HCT116 (cell line): Measurements from ENCODE around the gene WNT16. TPM values are rescaled to one million over a fixed set of nuclear protein-coding genes. Genes with fewer than 3 reads are reported as not detected.

Experiments
- ATAC-seq: fragments of 200-7000 bp; cut with Tn5 transposase; 2 replicates; pipeline ENCODE4 v1.9.1; 2020; ENCODE audit warnings: mild to moderate bottlenecking, moderate library complexity
- BruUV-seq: library from RNA; stranded (reverse); fragments of 400-500 nt; replicated peaks from 2 replicates; lab custom pipeline; 2021; lab: Mats Ljungman, UMichigan
- CTCF ChIA-PET: fragments of 300-600 bp; sonication (Branson Sonifier 250); formaldehyde crosslinking; loops from one replicate; lab custom pipeline; 2021; ENCODE audit warnings: antibody characterized with exemption; lab: Charles Lee
- POLR2A ChIA-PET: fragments of 300-600, 350-600 bp; sonication (Branson Sonifier 250); formaldehyde crosslinking; loops from one replicate; lab custom pipeline; 2021; ENCODE audit warnings: antibody characterized with exemption; lab: Charles Lee
- RAD21 ChIA-PET, 2 experiments: fragments of 300-600 bp; sonication (Branson Sonifier 250); formaldehyde crosslinking; loops; one replicate each; lab custom pipeline; 2023; ENCODE audit warnings: low total read pairs in 2 of 2; ENCODE audit not compliant: uncharacterized antibody in 2 of 2, unreplicated experiment in 2 of 2, low non-redundant PET in 1 of 2; lab: Charles Lee
- DNase-seq: peaks from one replicate; pipeline ENCODE4 v3.0.0-alpha.2; 2010; ENCODE audit warnings: low read depth, low spot score
- H2AFZ ChIP-seq: fragments of 200-600 bp; shearing (Covaris generic), sonication (generic); 2 replicates; pipeline ENCODE4 v1.6.1; 2017; ENCODE audit warnings: low read depth, mixed run types, mixed read lengths, antibody characterized with exemption, low read length; ENCODE audit not compliant: poor library complexity, severe bottlenecking
- H3K27ac ChIP-seq: 2 replicates; pipeline ENCODE4 v1.5.1; 2012; ENCODE audit warnings: low read depth, low read length
- H3K27me3 ChIP-seq: fragments of 200-600 bp; sonication (generic); 2 replicates; pipeline ENCODE4 v1.6.1; 2016; ENCODE audit warnings: mixed run types, low read length, mixed read lengths; ENCODE audit not compliant: insufficient read depth
- H3K36me3 ChIP-seq, 2 experiments: fragments of 200-500 bp in 1 of 2; fragments of 200-600 bp in 1 of 2; sonication (Bioruptor generic) in 1 of 2; sonication (generic) in 1 of 2; 2 replicates each; pipeline versions ENCODE4 v1.5.1 to v1.6.1; 2014 to 2016; ENCODE audit warnings: low read length in 2 of 2, inconsistent platforms in 1 of 2, mixed read lengths in 1 of 2, mixed run types in 1 of 2; ENCODE audit not compliant: insufficient read depth in 2 of 2, control insufficient read depth in 1 of 2
- H3K4me1 ChIP-seq, 2 experiments: fragments of 200-600 bp in 1 of 2; sonication (generic) in 1 of 2; 2 replicates each; pipeline versions ENCODE4 v1.5.1 to v1.6.1; 2012 to 2017; ENCODE audit warnings: low read length in 2 of 2, inconsistent platforms in 1 of 2, mild to moderate bottlenecking in 1 of 2, mixed read lengths in 1 of 2, mixed run types in 1 of 2, moderate library complexity in 1 of 2; ENCODE audit not compliant: insufficient read depth in 2 of 2, control insufficient read depth in 1 of 2
- H3K4me2 ChIP-seq: fragments of 200-600 bp; sonication (generic); 2 replicates; pipeline ENCODE4 v1.6.1; 2017; ENCODE audit warnings: mixed run types, low read length, mixed read lengths
- H3K4me3 ChIP-seq, 2 experiments: fragments of 200-600 bp in 1 of 2; sonication (generic) in 1 of 2; replicated peaks in 1 of 2; 2 replicates each; pipeline ENCODE4 v1.5.1; 2011 to 2016; ENCODE audit warnings: low read length in 2 of 2, control low read depth in 1 of 2, low read depth in 1 of 2, mild to moderate bottlenecking in 1 of 2, mixed read lengths in 1 of 2, mixed run types in 1 of 2
- H3K79me2 ChIP-seq: fragments of 200-600 bp; sonication (generic); 2 replicates; pipeline ENCODE4 v1.6.1; 2017; ENCODE audit warnings: mild to moderate bottlenecking, mixed run types, low read length, moderate library complexity, mixed read lengths; ENCODE audit not compliant: insufficient read depth
- H3K9ac ChIP-seq: fragments of 200-600 bp; sonication (generic); 2 replicates; pipeline ENCODE4 v1.6.1; 2016; ENCODE audit warnings: low read length, mixed read lengths
- H3K9me2 ChIP-seq: fragments of 200-600 bp; sonication (generic), shearing (Covaris generic); 2 replicates; pipeline ENCODE4 v1.6.1; 2017; ENCODE audit warnings: mixed run types, mild to moderate bottlenecking, moderate library complexity; ENCODE audit not compliant: insufficient read depth
- H3K9me3 ChIP-seq, 2 experiments: fragments of 200-500 bp in 1 of 2; fragments of 200-600 bp in 1 of 2; sonication (Bioruptor generic) in 1 of 2; sonication (generic) in 1 of 2; 2 replicates each; pipeline ENCODE4 v1.6.1; 2014 to 2017; ENCODE audit warnings: low read length in 2 of 2, mixed read lengths in 2 of 2, inconsistent platforms in 1 of 2, low read depth in 1 of 2, mild to moderate bottlenecking in 1 of 2, mixed run types in 1 of 2, moderate library complexity in 1 of 2; ENCODE audit not compliant: control insufficient read depth in 1 of 2, insufficient read depth in 1 of 2
- H4K20me1 ChIP-seq: fragments of 200-600 bp; sonication (generic), shearing (Covaris generic); 2 replicates; pipeline ENCODE4 v1.6.1; 2017; ENCODE audit warnings: mixed run types, mild to moderate bottlenecking, moderate library complexity; ENCODE audit not compliant: insufficient read depth
- CBX3 ChIP-seq: IDR thresholded peaks from 2 replicates; pipeline ENCODE4 v1.6.1; 2012; ENCODE audit warnings: low read depth
- CEBPB ChIP-seq: IDR thresholded peaks from 2 replicates; pipeline ENCODE4 v1.6.1; 2012; ENCODE audit warnings: low read depth
- EGR1 ChIP-seq: IDR thresholded peaks from 2 replicates; pipeline ENCODE4 v1.6.1; 2012; ENCODE audit warnings: low read depth
- ELF1 ChIP-seq: IDR thresholded peaks from 2 replicates; pipeline ENCODE4 v1.6.1; 2012; ENCODE audit warnings: low read depth, borderline replicate concordance
- EZH2 ChIP-seq: fragments of 200-600 bp; sonication (generic); IDR thresholded peaks from 2 replicates; pipeline ENCODE4 v1.6.1; 2017; ENCODE audit warnings: antibody characterized with exemption, mixed run types
- EZH2phosphoT487 ChIP-seq: fragments of 200-600 bp; IDR thresholded peaks from 2 replicates; pipeline ENCODE4 v1.6.1; 2018; ENCODE audit warnings: antibody characterized with exemption, borderline replicate concordance
- POLR2AphosphoS5 ChIP-seq: IDR thresholded peaks from 2 replicates; pipeline ENCODE4 v1.6.1; 2011; ENCODE audit warnings: mild to moderate bottlenecking, low read depth, low read length, moderate library complexity
- ZNF274 ChIP-seq: fragments of 200-500 bp; sonication (Bioruptor generic); IDR thresholded peaks from 2 replicates; pipeline ENCODE4 v1.6.1; 2014; ENCODE audit warnings: mild to moderate bottlenecking, low read depth, low read length, inconsistent platforms
- intact Hi-C: fragments of 100-400 bp; cut with micrococcal nuclease; formaldehyde crosslinking; loops from 2 replicates; pipeline ENCODE4 v1.10.0; 2022
- total RNA-seq: library from RNA; stranded (reverse); gene quantifications from one replicate; pipeline ENCODE4 v1.2.1, GENCODE V29; 2021; ENCODE audit not compliant: unreplicated experiment
- TF ChIP-seq, protein P1 (sequence below), 3 experiments: fragments of 200-600 bp in 1 of 3; sonication (generic) in 1 of 3; IDR thresholded peaks in 2 of 3; conservative IDR thresholded peaks in 1 of 3; 2 replicates each; pipeline ENCODE4 v1.5.1; 2012 to 2017; ENCODE audit warnings: low read depth in 2 of 3, low read length in 2 of 3, antibody characterized with exemption in 1 of 3, borderline replicate concordance in 1 of 3, control low read depth in 1 of 3, mild to moderate bottlenecking in 1 of 3, mixed read lengths in 1 of 3, mixed run types in 1 of 3, moderate library complexity in 1 of 3; ENCODE audit not compliant: insufficient read depth in 1 of 3

The WNT16 gene
- total RNA-seq, 1 experiment from 2014 or later, result 152 TPM

DNA sequence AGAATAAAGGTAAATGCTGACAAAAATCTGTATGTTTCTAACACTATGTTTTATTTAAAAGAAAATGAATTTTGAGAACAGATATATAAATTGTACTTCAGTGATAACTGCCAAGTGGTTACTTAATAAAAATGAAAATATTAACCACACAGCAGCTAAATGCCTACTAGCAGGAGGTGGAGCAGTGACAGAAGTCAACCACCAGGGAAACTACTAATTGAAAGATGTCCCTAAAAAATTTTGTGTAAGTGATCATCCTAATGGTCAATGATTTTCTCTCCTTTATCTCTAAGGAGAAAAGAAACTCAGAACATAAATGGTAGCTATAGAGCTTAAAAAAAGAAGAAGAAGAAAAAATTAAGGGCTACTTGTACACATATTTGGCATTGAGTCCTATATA is 22.9 kb downstream of the WNT16 start:
- no peaks in the 10 kb centered on the region for H3K27me3 ChIP-seq
- H3K4me1 ChIP-seq, result peaks cover 0 to 19% of the 10 kb centered on the region in 2 experiments; a peak in 2 of 4 replicates
- no peaks in the 10 kb centered on the region for H3K9me2 ChIP-seq
- no peak overlapping the region for H3K4me2 ChIP-seq
- no peak overlapping the region for H3K4me3 ChIP-seq
- TF ChIP-seq ZNF274, result no peak
- TF ChIP-seq, protein P1, sequence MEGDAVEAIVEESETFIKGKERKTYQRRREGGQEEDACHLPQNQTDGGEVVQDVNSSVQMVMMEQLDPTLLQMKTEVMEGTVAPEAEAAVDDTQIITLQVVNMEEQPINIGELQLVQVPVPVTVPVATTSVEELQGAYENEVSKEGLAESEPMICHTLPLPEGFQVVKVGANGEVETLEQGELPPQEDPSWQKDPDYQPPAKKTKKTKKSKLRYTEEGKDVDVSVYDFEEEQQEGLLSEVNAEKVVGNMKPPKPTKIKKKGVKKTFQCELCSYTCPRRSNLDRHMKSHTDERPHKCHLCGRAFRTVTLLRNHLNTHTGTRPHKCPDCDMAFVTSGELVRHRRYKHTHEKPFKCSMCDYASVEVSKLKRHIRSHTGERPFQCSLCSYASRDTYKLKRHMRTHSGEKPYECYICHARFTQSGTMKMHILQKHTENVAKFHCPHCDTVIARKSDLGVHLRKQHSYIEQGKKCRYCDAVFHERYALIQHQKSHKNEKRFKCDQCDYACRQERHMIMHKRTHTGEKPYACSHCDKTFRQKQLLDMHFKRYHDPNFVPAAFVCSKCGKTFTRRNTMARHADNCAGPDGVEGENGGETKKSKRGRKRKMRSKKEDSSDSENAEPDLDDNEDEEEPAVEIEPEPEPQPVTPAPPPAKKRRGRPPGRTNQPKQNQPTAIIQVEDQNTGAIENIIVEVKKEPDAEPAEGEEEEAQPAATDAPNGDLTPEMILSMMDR (IDR thresholded peaks at IDR 0.05 in 2 of 3, conservative IDR thresholded peaks at IDR 0.05 in 1 of 3; ENCODE audit: borderline replicate concordance in 1 of 3, insufficient read depth in 1 of 3, low read depth in 2 of 3, low read length in 2 of 3), result peak in 2 of 3 experiments; percentile 32 to 43; a peak in 3 of 6 replicates
- no peak for TF ChIP-seq EZH2phosphoT487
- TF ChIP-seq, all 23 proteins: peak for 1
- POLR2A ChIA-PET, result no interaction called here
- H3K27ac ChIP-seq, result 0 out of 2 replicates have a peak overlapping the region, but pooled peaks have one; percentile 0
- DNase-seq, result no peak
- H3K36me3 ChIP-seq, result peaks cover 26 to 63% of the 10 kb centered on the region in 2 experiments
- CTCF ChIA-PET, result interaction anchor here (1.0 to 2.1 kb wide), 4 partner anchors 9 to 196 kb away, joined by 3 to 9 read pairs (median 4); no protein-coding TSS in a partner anchor
- H2AFZ ChIP-seq, result no peak overlapping the region
- BruUV-seq, result no TSS peak
- ATAC-seq, result 0 out of 2 replicates have a peak, but pooled peaks have one; percentile 30
- H3K79me2 ChIP-seq, result peaks cover 58% of the 10 kb centered on the region
- intact Hi-C loops, result loop anchor here (5.0 kb wide), 1 partner anchor 196 kb away; no protein-coding TSS in a partner anchor
- no peak overlapping the region for H3K9ac ChIP-seq
- peaks cover 6% of the 10 kb centered on the region; the same call in 1 of the 2 replicates for H4K20me1 ChIP-seq
- no peaks in the 10 kb centered on the region for H3K9me3 ChIP-seq
- RAD21 ChIA-PET, result no interaction called here

DNA sequence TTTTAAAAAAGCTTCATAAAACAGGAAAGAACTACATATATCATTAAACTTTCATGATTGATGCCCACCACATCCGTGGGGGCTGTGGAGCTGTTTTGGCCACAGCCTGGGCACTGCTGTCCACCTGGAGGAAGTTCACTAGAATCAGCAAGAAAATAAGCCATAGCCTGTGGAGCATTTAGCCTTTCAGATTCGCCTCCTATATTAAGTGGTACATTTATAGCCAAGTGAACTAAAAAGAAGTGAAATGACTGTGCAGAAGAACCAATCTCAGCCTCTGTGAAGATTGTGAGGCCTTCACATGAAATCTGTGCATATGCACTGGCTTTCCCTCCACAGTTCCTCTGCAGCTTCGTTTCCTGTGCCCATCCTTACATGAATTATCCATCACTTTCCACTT is 23.5 kb downstream of the WNT16 start:
- no TSS peak for BruUV-seq
- ATAC-seq (peak; percentile 16; the same call in 1 of the 2 replicates), DNase-seq (no peak)
- no peaks in the 10 kb centered on the region for H3K9me3 ChIP-seq
- peaks cover 65% of the 10 kb centered on the region for H3K79me2 ChIP-seq
- no peak overlapping the region for H3K9ac ChIP-seq
- CTCF ChIA-PET, result interaction anchor here (1.0 to 2.1 kb wide), 3 partner anchors 15 to 195 kb away, joined by 3 to 9 read pairs (median 3); no protein-coding TSS in a partner anchor
- H3K27me3 ChIP-seq, result no peaks in the 10 kb centered on the region
- RAD21 ChIA-PET, result no interaction called here
- POLR2A ChIA-PET, result no interaction called here
- H4K20me1 ChIP-seq, result peaks cover 6% of the 10 kb centered on the region; the same call in 1 of the 2 replicates
- H3K4me1 ChIP-seq, result peaks cover 0 to 13% of the 10 kb centered on the region in 2 experiments; a peak in 1 of 4 replicates
- no peak overlapping the region for H3K4me2 ChIP-seq
- H3K9me2 ChIP-seq, result no peaks in the 10 kb centered on the region
- H3K27ac ChIP-seq, result 0 out of 2 replicates have a peak overlapping the region, but pooled peaks have one; percentile 0
- H3K4me3 ChIP-seq, result no peak overlapping the region
- intact Hi-C loops, result loop anchor here (5.0 kb wide), 1 partner anchor 195 kb away; no protein-coding TSS in a partner anchor
- TF ChIP-seq EGR1, result no peak
- no peak for TF ChIP-seq CEBPB
- TF ChIP-seq ELF1, result no peak
- TF ChIP-seq POLR2AphosphoS5, result peak; percentile 36; the same call in 1 of the 2 replicates
- no peak for TF ChIP-seq CBX3
- no peak for TF ChIP-seq ZNF274
- no peak for TF ChIP-seq EZH2
- H2AFZ ChIP-seq, result no peak overlapping the region
- H3K36me3 ChIP-seq, result peaks cover 27 to 67% of the 10 kb centered on the region in 2 experiments
